SK-N-SH treated with all-trans-retinoic acid at 6 μM for 48 hours (cell line): ENCODE data around the gene MCHR2.

Source experiments
- ATAC-seq: fragments of 200-7000 bp; cut with Tn5 transposase; 3 replicates; pipeline ENCODE4 v1.9.1; 2020; ENCODE audit warnings: mild to moderate bottlenecking, moderate library complexity
- ARNTL ChIP-seq: fragments of 450-650 bp; formaldehyde crosslinking; IDR thresholded peaks from 2 replicates; pipeline ENCODE4 v1.5.0; 2020; ENCODE audit warnings: low read depth, mild to moderate bottlenecking, moderate library complexity, borderline replicate concordance
- BACH2 ChIP-seq: fragments of 250-450 bp; sonication (Bioruptor Pico); IDR thresholded peaks from 2 replicates; pipeline ENCODE4 v1.9.0; 2021; ENCODE audit warnings: mild to moderate bottlenecking, borderline replicate concordance
- CREB5 ChIP-seq: fragments of 250-450 bp; sonication (Bioruptor Pico); IDR thresholded peaks from 2 replicates; pipeline ENCODE4 v1.5.1; 2020; ENCODE audit warnings: low read depth, mild to moderate bottlenecking, moderate library complexity
- CSDC2 ChIP-seq: fragments of 250-450 bp; sonication (Bioruptor Pico); IDR thresholded peaks from 2 replicates; pipeline ENCODE4 v1.5.0; 2020; ENCODE audit warnings: mild to moderate bottlenecking, moderate library complexity
- ISL1 ChIP-seq: fragments of 250-450 bp; sonication (Bioruptor Pico); IDR thresholded peaks from 2 replicates; pipeline ENCODE4 v2.1.2; 2022; ENCODE audit warnings: mild to moderate bottlenecking, moderate library complexity
- PATZ1 ChIP-seq: fragments of 250-450 bp; sonication (Bioruptor Pico); IDR thresholded peaks from 2 replicates; pipeline ENCODE4 v1.8.0; 2020; ENCODE audit warnings: mild to moderate bottlenecking, moderate library complexity, borderline replicate concordance
- POU6F1 ChIP-seq: fragments of 250-450 bp; sonication (Bioruptor Pico); IDR thresholded peaks from 2 replicates; pipeline ENCODE4 v1.8.0; 2021; ENCODE audit warnings: low read depth, mild to moderate bottlenecking, moderate library complexity, borderline replicate concordance
- PPARA ChIP-seq: fragments of 250-450 bp; sonication (Bioruptor Pico); IDR thresholded peaks from 2 replicates; pipeline ENCODE4 v1.5.0; 2020; ENCODE audit warnings: mild to moderate bottlenecking, borderline replicate concordance
- RARB ChIP-seq: fragments of 250-450 bp; sonication (Bioruptor Pico); IDR thresholded peaks from 2 replicates; pipeline ENCODE4 v1.8.0; 2021; ENCODE audit warnings: mild to moderate bottlenecking, moderate library complexity
- SNAI2 ChIP-seq: fragments of 250-450 bp; sonication (Bioruptor Pico); IDR thresholded peaks from 2 replicates; pipeline ENCODE4 v1.5.0; 2020; ENCODE audit warnings: mild to moderate bottlenecking, moderate library complexity
- TCF4 ChIP-seq: fragments of 250-450 bp; sonication (Bioruptor Pico); IDR thresholded peaks from 2 replicates; pipeline ENCODE4 v1.8.0; 2021; ENCODE audit warnings: mild to moderate bottlenecking, moderate library complexity, borderline replicate concordance
- TOX ChIP-seq: fragments of 250-450 bp; sonication (Bioruptor Pico); IDR thresholded peaks from 2 replicates; pipeline ENCODE4 v1.8.0; 2021; ENCODE audit warnings: mild to moderate bottlenecking, moderate library complexity, borderline replicate concordance
- TSHZ2 ChIP-seq: fragments of 250-450 bp; sonication (Bioruptor Pico); IDR thresholded peaks from 2 replicates; pipeline ENCODE4 v1.5.0; 2020; ENCODE audit warnings: mild to moderate bottlenecking, moderate library complexity
- ZC3H10 ChIP-seq: fragments of 250-450 bp; sonication (Bioruptor Pico); IDR thresholded peaks from 2 replicates; pipeline ENCODE4 v1.5.1; 2021; ENCODE audit warnings: mild to moderate bottlenecking, moderate library complexity
- ZFP3 ChIP-seq: fragments of 250-450 bp; sonication (Bioruptor Pico); IDR thresholded peaks from 2 replicates; pipeline ENCODE4 v1.5.0; 2020; ENCODE audit warnings: mild to moderate bottlenecking, moderate library complexity
- ZFP30 ChIP-seq: fragments of 450-650 bp; formaldehyde crosslinking; IDR thresholded peaks from 2 replicates; pipeline ENCODE4 v1.5.0; 2022; ENCODE audit warnings: mild to moderate bottlenecking, moderate library complexity
- ZNF565 ChIP-seq: fragments of 450-650 bp; formaldehyde crosslinking; conservative IDR thresholded peaks from 2 replicates; pipeline ENCODE4 v1.5.0; 2020; ENCODE audit warnings: low read depth, mild to moderate bottlenecking, moderate library complexity
- ZNF70 ChIP-seq: fragments of 450-650 bp; formaldehyde crosslinking; IDR thresholded peaks from 2 replicates; pipeline ENCODE4 v1.5.0; 2020; ENCODE audit warnings: mild to moderate bottlenecking, moderate library complexity
- ZNF8 ChIP-seq: fragments of 450-650 bp; formaldehyde crosslinking; IDR thresholded peaks from 2 replicates; pipeline ENCODE4 v1.5.0; 2020; ENCODE audit warnings: mild to moderate bottlenecking, moderate library complexity
- TF ChIP-seq, protein P1 (sequence below): fragments of 250-450 bp; sonication (Bioruptor Pico); IDR thresholded peaks from 2 replicates; pipeline ENCODE4 v1.5.1; 2021; ENCODE audit warnings: mild to moderate bottlenecking, moderate library complexity

MCHR2 gene

GRCh38 chr6:99946005-99946404 is 48.0 kb downstream of the MCHR2 start:
- TF ChIP-seq RARB (CRISPR knock-in tag) (no peak), SNAI2 (no peak), POU6F1 (CRISPR knock-in tag) (no peak), PPARA (no peak), ARNTL (CRISPR knock-in tag) (no peak)
- ATAC-seq = no peak

DNA sequence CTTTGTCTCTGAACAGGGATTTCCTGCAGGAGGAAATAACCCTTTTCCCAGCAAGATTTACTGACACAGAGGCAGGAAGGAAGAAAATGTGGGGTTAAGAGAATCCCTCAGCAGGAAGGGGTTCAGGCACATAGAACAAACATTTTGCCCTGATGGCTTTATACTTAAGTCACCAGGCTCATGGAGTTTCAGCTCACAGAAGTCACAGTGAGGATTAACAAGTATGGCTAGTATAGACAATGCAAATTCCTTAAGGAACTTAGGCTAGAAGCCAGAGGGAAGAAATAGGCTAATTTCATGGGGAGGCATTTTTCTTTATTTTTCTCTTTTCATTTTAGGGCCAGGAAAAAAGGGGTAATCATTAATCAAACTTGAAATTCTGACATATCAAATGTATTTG is 50.2 kb downstream of the MCHR2 start:
- no peak; the same call in 2 of the 3 replicates for ATAC-seq
- TF ChIP-seq RARB (CRISPR knock-in tag) (no peak), CREB5 (CRISPR knock-in tag) (no peak), POU6F1 (CRISPR knock-in tag) (no peak)
- TF ChIP-seq, all 23 proteins: peak for 0

GRCh38 chr6:99940582-99940981 is 53.4 kb downstream of the MCHR2 start:
- no peak for ATAC-seq
- TF ChIP-seq CREB5 (CRISPR knock-in tag) = no peak

GRCh38 chr6:99933129-99933528 is 60.9 kb downstream of the MCHR2 start:
- peak; percentile 98 for ATAC-seq
- TF ChIP-seq ZNF70 (CRISPR knock-in tag) = no peak
- no peak for TF ChIP-seq ZNF565 (CRISPR knock-in tag)
- TF ChIP-seq ISL1 = peak; percentile 88

GRCh38 chr6:99912657-99913056 is 81.4 kb downstream of the MCHR2 start:
- no peak for ATAC-seq
- TF ChIP-seq ARNTL (CRISPR knock-in tag) (no peak), POU6F1 (CRISPR knock-in tag) (no peak), CSDC2 (CRISPR knock-in tag) (no peak), TCF4 (CRISPR knock-in tag) (no peak), ZFP3 (CRISPR knock-in tag) (no peak), ZNF565 (CRISPR knock-in tag) (no peak), BACH2 (CRISPR knock-in tag) (no peak), TSHZ2 (CRISPR knock-in tag) (no peak), ISL1 (no peak), PPARA (no peak), ZNF8 (CRISPR knock-in tag) (no peak), RARB (CRISPR knock-in tag) (no peak), ZC3H10 (CRISPR knock-in tag) (no peak), SNAI2 (no peak), PATZ1 (CRISPR knock-in tag) (no peak), ZNF70 (CRISPR knock-in tag) (no peak), TOX (CRISPR knock-in tag) (no peak), ZFP30 (no peak)
- TF ChIP-seq, protein P1, sequence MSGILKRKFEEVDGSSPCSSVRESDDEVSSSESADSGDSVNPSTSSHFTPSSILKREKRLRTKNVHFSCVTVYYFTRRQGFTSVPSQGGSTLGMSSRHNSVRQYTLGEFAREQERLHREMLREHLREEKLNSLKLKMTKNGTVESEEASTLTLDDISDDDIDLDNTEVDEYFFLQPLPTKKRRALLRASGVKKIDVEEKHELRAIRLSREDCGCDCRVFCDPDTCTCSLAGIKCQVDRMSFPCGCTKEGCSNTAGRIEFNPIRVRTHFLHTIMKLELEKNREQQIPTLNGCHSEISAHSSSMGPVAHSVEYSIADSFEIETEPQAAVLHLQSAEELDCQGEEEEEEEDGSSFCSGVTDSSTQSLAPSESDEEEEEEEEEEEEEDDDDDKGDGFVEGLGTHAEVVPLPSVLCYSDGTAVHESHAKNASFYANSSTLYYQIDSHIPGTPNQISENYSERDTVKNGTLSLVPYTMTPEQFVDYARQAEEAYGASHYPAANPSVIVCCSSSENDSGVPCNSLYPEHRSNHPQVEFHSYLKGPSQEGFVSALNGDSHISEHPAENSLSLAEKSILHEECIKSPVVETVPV = no peak
